Ovary (tissue), 9 donors: ENCODE measurements around the gene NID2. TPM values are rescaled to one million over a fixed set of nuclear protein-coding genes. Genes with fewer than 3 reads are reported as not detected.
A peak's percentile ranks its signal among the peaks of the same experiment; 100 is the strongest.

Experiments
- DNase-seq, 5 donors: peaks; one replicate each; pipeline ENCODE4 v3.0.0-alpha.2; 2019 to 2020
- H3K27ac ChIP-seq, 2 donors: fragments of 200-600 bp; one replicate each; pipeline versions ENCODE4 v1.5.1 to v1.8.0; 2019 to 2022
- H3K27me3 ChIP-seq: fragments of 200-600 bp; one replicate; pipeline ENCODE4 v1.8.0; 2022
- H3K36me3 ChIP-seq: fragments of 200-600 bp; sonication (generic); one replicate; pipeline ENCODE4 v1.5.1; 2019
- H3K4me1 ChIP-seq: one replicate; pipeline ENCODE4 v1.8.1; 2013; ENCODE audit warnings: mild to moderate bottlenecking, moderate library complexity; ENCODE audit not compliant: insufficient read depth
- H3K4me3 ChIP-seq: fragments of 200-600 bp; sonication (generic); one replicate; pipeline ENCODE4 v1.5.1; 2017
- H3K9me3 ChIP-seq, 2 donors: fragments of 200-600 bp in 1 of 2; sonication (generic) in 1 of 2; one replicate each; pipeline versions ENCODE4 v1.5.1 to v1.8.1; 2013 to 2019; ENCODE audit warnings: mild to moderate bottlenecking in 1 of 2, moderate library complexity in 1 of 2
- EP300 ChIP-seq: sonication (generic); formaldehyde crosslinking; IDR thresholded peaks from one replicate; pipeline ENCODE4 v1.6.1; 2017; ENCODE audit warnings: antibody characterized with exemption
- POLR2A ChIP-seq: fragments of 450-650 bp; IDR thresholded peaks from one replicate; pipeline ENCODE4 v1.6.1; 2017; ENCODE audit warnings: antibody characterized with exemption, mild to moderate bottlenecking, moderate library complexity
- WGBS, 3 donors: extraction: QIAGEN DNeasy Blood & Tissue Kit in 1 of 3; methylation state at CpG; one replicate each; pipeline versions ENCODE4 v1.1.5 to v1.1.7; 2013 to 2017; 5-methylcytosine and 5-hydroxymethylcytosine counted together
- intact Hi-C, 4 donors: fragments of 100-400 bp; cut with DNase I; formaldehyde crosslinking; loops; one replicate each; pipeline versions ENCODE4 v1.11.0 to v1.15.1; 2022 to 2023
- polyA plus RNA-seq, 2 donors: library from polyadenylated mRNA; stranded (reverse); fragments of 200-250 nt in 1 of 2; fragments of 350-450 nt in 1 of 2; fragmentation: Illumina TruSeq in 1 of 2; extraction: RNeasy Lipid Tissue Mini Kit (QIAGEN cat#74804) in 1 of 2; gene quantifications; one replicate each; pipeline ENCODE4 v1.2.3, GENCODE V29; 2013 to 2014
- total RNA-seq, 7 donors: library from RNA; depleted of rRNA in 2 of 7; stranded (reverse); fragments of >200 nt in 2 of 7; fragmentation: NEBNext Ultra II Directional in 3 of 7; extraction: Animal tissue kit (Norgen Biotek cat#: 25700) in 3 of 7; gene quantifications; one replicate each; pipeline versions ENCODE4 v1.1.0 to v1.2.4, GENCODE V29; 2016 to 2023
- TF ChIP-seq, protein P1 (sequence below), 3 donors: fragments of 450-650 bp in 2 of 3; fragments of 200-600 bp in 1 of 3; IDR thresholded peaks; one replicate each; pipeline versions ENCODE4 v1.5.1 to v1.8.0; 2016 to 2022; ENCODE audit warnings: antibody characterized with exemption in 3 of 3, mild to moderate bottlenecking in 1 of 3
- donor health status: DM: no; HTN: no; CAD: no; lungs with moderate emphysema.
- donor health status: DM: no; HTN: no; CAD: no.
- donor health status: Bipolar disorder and iron deficiency.
- donor health status: DM: yes; HTN: yes; CAD: no.
- donor health status: DM: no; HTN: no; CAD: no.
- donor health status: DM: yes; HTN: yes; CAD: no.

Gene NID2
- total and polyA plus RNA-seq, 9 donors = 31.5 to 83.8 (median 47.2) TPM

DNA sequence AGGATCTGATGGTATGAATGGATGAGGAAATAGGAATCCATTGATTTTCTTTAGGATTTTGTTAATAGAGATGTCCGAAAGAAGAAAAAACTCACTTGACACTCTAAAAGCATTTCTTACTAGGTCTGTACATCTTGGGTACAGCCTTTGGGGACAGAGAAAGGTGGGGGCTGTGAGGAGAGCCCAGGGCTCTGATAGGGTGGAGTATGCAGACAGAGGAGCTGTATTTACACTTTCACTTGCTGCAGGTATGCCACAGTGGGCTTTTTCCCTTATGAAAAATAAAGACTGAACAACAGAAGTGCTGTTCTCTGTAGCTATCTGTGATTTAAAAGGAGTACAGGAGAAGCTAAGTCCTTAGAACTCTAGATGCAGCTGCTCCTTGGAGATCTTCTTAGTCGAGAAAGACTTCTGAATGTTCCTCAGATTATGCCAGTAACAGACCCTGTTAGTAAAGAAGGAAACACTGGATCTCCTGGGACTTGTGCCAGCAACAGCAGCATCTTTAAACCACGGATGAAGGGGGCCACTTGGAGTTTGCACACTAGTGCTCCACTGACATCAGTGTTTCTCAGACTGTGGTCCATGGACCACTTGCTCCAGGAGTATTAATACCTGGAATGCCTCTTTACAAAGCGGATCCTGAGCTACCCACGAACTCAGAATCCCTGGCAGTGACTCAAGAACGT is 98.9 kb downstream of the NID2 start:
- Histone ChIP-seq H3K9me3 (no peaks in the 10 kb centered on the region), H3K4me3 (no peak overlapping the region), H3K4me1 (no peaks in the 10 kb centered on the region), H3K36me3 (no peaks in the 10 kb centered on the region), H3K27me3 (no peaks in the 10 kb centered on the region), H3K27ac (no peak overlapping the region)
- 50 to 59% (median 50%) methylated on average over 6 of the region's 6 CpGs for WGBS, 3 donors
- TF ChIP-seq EP300 = no peak
- no peak for TF ChIP-seq POLR2A
- TF ChIP-seq, protein P1, sequence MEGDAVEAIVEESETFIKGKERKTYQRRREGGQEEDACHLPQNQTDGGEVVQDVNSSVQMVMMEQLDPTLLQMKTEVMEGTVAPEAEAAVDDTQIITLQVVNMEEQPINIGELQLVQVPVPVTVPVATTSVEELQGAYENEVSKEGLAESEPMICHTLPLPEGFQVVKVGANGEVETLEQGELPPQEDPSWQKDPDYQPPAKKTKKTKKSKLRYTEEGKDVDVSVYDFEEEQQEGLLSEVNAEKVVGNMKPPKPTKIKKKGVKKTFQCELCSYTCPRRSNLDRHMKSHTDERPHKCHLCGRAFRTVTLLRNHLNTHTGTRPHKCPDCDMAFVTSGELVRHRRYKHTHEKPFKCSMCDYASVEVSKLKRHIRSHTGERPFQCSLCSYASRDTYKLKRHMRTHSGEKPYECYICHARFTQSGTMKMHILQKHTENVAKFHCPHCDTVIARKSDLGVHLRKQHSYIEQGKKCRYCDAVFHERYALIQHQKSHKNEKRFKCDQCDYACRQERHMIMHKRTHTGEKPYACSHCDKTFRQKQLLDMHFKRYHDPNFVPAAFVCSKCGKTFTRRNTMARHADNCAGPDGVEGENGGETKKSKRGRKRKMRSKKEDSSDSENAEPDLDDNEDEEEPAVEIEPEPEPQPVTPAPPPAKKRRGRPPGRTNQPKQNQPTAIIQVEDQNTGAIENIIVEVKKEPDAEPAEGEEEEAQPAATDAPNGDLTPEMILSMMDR (IDR thresholded peaks at IDR 0.05) = no peak
- no peak for DNase-seq
- intact Hi-C loops = loop anchor here in 1 of 4 donors (10.0 kb wide), 1 partner anchor 95 kb away; no protein-coding TSS in a partner anchor

DNA sequence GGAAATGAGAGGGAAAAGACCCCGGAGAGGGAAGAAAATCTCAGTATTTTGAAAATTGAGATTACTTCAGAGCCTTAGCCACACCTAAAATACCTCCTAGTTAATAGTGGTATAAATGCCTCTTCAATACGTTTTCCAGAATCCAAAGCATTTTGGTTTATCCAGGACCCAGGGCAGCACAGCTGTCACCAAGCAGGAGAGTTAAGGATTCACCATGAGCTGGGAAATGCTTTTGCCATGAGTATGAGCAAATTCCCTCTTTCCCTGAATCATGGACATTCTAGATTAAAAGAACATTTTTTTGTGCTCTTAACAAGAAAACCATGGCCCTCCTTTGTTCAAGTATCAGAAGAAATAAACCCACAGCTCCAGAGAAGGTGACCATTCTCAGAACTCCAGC is 101.3 kb downstream of the NID2 start:
- 79 to 86% (median 80%) methylated on average over 2 of the region's 2 CpGs for WGBS, 3 donors
- H3K9me3 ChIP-seq = no peaks in the 10 kb centered on the region
- H3K4me3 ChIP-seq = no peak overlapping the region
- no peak overlapping the region for H3K27ac ChIP-seq
- H3K27me3 ChIP-seq = no peaks in the 10 kb centered on the region
- no peak for TF ChIP-seq POLR2A
- TF ChIP-seq, protein P1 (IDR thresholded peaks at IDR 0.05) = no peak
- TF ChIP-seq EP300 = no peak
- H3K4me1 ChIP-seq = peaks cover 1% of the 10 kb centered on the region
- intact Hi-C loops = no loop called here
- H3K36me3 ChIP-seq = no peaks in the 10 kb centered on the region
- DNase-seq = no peak

DNA sequence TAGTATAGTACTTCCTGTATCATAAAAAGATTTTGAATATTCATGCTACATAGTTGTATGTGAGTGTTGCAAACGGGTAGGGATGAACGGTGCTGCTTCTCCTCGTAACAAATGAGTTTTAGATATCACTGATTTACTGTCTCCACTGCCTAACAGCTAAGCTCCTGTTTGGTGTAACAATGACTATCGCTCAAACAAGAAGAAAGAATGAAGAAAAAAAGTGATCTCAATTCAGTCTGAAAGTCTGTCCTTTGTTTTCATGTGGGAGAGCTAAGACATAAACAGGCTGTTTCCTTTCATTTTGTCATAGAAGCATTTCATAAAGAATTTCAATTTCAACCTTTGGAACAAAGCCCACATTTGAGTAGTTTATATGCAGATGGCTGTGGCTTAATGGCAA is 105.6 kb downstream of the NID2 start:
- peaks cover 1% of the 10 kb centered on the region for H3K4me1 ChIP-seq
- no peaks in the 10 kb centered on the region for H3K27me3 ChIP-seq
- H3K27ac ChIP-seq = no peak overlapping the region
- H3K9me3 ChIP-seq = no peaks in the 10 kb centered on the region
- TF ChIP-seq, protein P1 (IDR thresholded peaks at IDR 0.05) = no peak
- no peak for TF ChIP-seq POLR2A
- TF ChIP-seq EP300 = no peak
- intact Hi-C loops = no loop called here
- no peaks in the 10 kb centered on the region for H3K36me3 ChIP-seq
- no peak for DNase-seq
- WGBS, 3 donors = 3 to 10% (median 6%) methylated on average over 4 of the region's 4 CpGs
- peak overlapping the region; percentile 7 for H3K4me3 ChIP-seq

DNA sequence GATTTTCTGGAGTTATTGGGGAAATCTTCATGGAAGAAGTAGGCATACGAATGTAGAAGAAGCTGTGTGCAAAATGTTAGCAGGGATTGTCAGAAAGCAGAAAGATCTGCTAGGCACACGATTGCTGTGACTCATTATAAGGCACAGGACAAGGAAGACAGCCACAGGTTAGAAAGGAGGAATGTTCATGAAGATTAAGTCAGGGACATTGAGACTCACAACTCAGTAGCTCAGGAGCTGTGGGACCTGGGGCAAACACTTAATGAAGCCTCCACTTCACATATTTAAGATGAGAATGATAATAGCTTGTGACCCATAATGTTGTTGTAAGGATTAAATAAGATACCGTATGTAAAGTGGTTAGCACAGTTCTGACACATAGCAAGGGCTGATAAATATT is 106.1 kb downstream of the NID2 start:
- H3K9me3 ChIP-seq = no peaks in the 10 kb centered on the region
- peaks cover 1% of the 10 kb centered on the region for H3K4me1 ChIP-seq
- DNase-seq = no peak
- TF ChIP-seq EP300 (no peak), POLR2A (no peak)
- TF ChIP-seq, protein P1 (IDR thresholded peaks at IDR 0.05) = no peak
- no peak overlapping the region for H3K4me3 ChIP-seq
- no peaks in the 10 kb centered on the region for H3K36me3 ChIP-seq
- no peak overlapping the region for H3K27ac ChIP-seq
- 30 to 53% (median 42%) methylated on average over 2 to 3 of the region's 3 CpGs for WGBS, 3 donors
- intact Hi-C loops = no loop called here
- no peaks in the 10 kb centered on the region for H3K27me3 ChIP-seq
